HepG2 (cell line): ENCODE measurements around the gene LEMD2. TPM values are rescaled to one million over a fixed set of nuclear protein-coding genes. Genes with fewer than 3 reads are reported as not detected.

Experiments
- AGO2 ChIP-seq: fragments of 200-400 bp; formaldehyde crosslinking; optimal IDR thresholded peaks from 2 replicates; pipeline ENCODE3; 2017; ENCODE audit warnings: mild to moderate bottlenecking, low read depth, low read length, moderate library complexity
- CBX1 ChIP-seq: IDR thresholded peaks from one replicate; pipeline ENCODE4 v1.6.1; 2016; ENCODE audit warnings: antibody characterized with exemption, low read depth
- DMAP1 ChIP-seq: IDR thresholded peaks from 2 replicates; pipeline ENCODE4 v1.6.1; 2016
- GTF2F1 ChIP-seq: fragments of 150-350 bp; IDR thresholded peaks from 2 replicates; pipeline ENCODE4 v1.6.1; 2014; ENCODE audit warnings: low read length
- MEIS1 ChIP-seq: sonication (generic); formaldehyde crosslinking; IDR thresholded peaks from 2 replicates; pipeline ENCODE4 v1.9.0; 2021; ENCODE audit warnings: mild to moderate bottlenecking, missing genetic modification reagents, moderate library complexity, borderline replicate concordance
- RELA ChIP-seq: sonication (generic); formaldehyde crosslinking; IDR thresholded peaks from 2 replicates; pipeline ENCODE4 v1.4.0; 2020; ENCODE audit warnings: missing genetic modification reagents
- SMARCC2 ChIP-seq: fragments of 450-650 bp; IDR thresholded peaks from 2 replicates; pipeline ENCODE4 v1.6.1; 2017; ENCODE audit warnings: antibody characterized with exemption, mild to moderate bottlenecking
- SNAPC2 ChIP-seq: sonication (generic); formaldehyde crosslinking; IDR thresholded peaks from 2 replicates; pipeline ENCODE4 v1.8.1; 2022; ENCODE audit warnings: mild to moderate bottlenecking, missing genetic modification reagents
- ZFYVE20 ChIP-seq: sonication (generic); formaldehyde crosslinking; IDR thresholded peaks from 2 replicates; pipeline ENCODE4 v1.8.0; 2023; ENCODE audit warnings: low read depth, mild to moderate bottlenecking, moderate library complexity, missing genetic modification reagents, borderline replicate concordance
- ZNF282 ChIP-seq: fragments of 450-650 bp; IDR thresholded peaks from 2 replicates; pipeline ENCODE4 v1.6.1; 2018; ENCODE audit not compliant: partially characterized antibody
- ZNF605 ChIP-seq: sonication (generic); formaldehyde crosslinking; IDR thresholded peaks from 2 replicates; pipeline ENCODE4 v1.8.0; 2022; ENCODE audit warnings: mild to moderate bottlenecking, missing genetic modification reagents
- polyA plus RNA-seq, 8 experiments: library from polyadenylated mRNA; depleted of rRNA in 3 of 8; stranded (reverse) in 7 of 8; unstranded in 1 of 8; fragments of >200 nt; fragmentation: Illumina TruSeq in 4 of 8; extraction: Trizol in 4 of 8; gene quantifications; 2 replicates each; pipeline versions ENCODE4 v1.2.1 to v1.2.3, GENCODE V29; 2011 to 2016; ENCODE audit warnings: low read depth in 4 of 8, missing spikeins in 1 of 8, mixed read lengths in 1 of 8; ENCODE audit not compliant: insufficient read depth in 1 of 8
- total RNA-seq, 5 experiments: library from RNA; depleted of rRNA; stranded (reverse); fragments of >200 nt; fragmentation: Illumina TruSeq; extraction: Trizol; gene quantifications; 2 replicates each; pipeline ENCODE4 v1.2.3, GENCODE V29; 2016; ENCODE audit warnings: low read depth in 1 of 5
- TF ChIP-seq, protein P1 (sequence below): sonication (generic); formaldehyde crosslinking; IDR thresholded peaks from 2 replicates; pipeline ENCODE4 v1.5.1; 2020; ENCODE audit warnings: missing genetic modification reagents, mild to moderate bottlenecking, borderline replicate concordance
- TF ChIP-seq, protein P2 (sequence below): sonication (generic); formaldehyde crosslinking; IDR thresholded peaks from 2 replicates; pipeline ENCODE4 v1.4.0; 2020; ENCODE audit warnings: mild to moderate bottlenecking, missing genetic modification reagents, borderline replicate concordance
- TF ChIP-seq, protein P3 (sequence below): sonication (generic); formaldehyde crosslinking; IDR thresholded peaks from 2 replicates; pipeline ENCODE4 v1.8.1; 2022; ENCODE audit warnings: low read depth, mild to moderate bottlenecking, missing genetic modification reagents
- TF ChIP-seq, protein P4 (sequence below): sonication (generic); formaldehyde crosslinking; IDR thresholded peaks from 2 replicates; pipeline ENCODE4 v1.4.0; 2020; ENCODE audit warnings: missing genetic modification reagents

The LEMD2 gene
- total and polyA plus RNA-seq, 2 of the 13 experiments (the other 11 are each of a cell fraction or from before 2014, with no cell fraction given) = 45.2 to 62.9 TPM

GRCh38 chr6:33761922-33762629 is 26.9 kb downstream of the LEMD2 start (continued):
- TF ChIP-seq GTF2F1 = 0 out of 2 replicates have a peak, but pooled peaks have one; percentile 22
- no peak; the same call in 1 of the 2 replicates for TF ChIP-seq SNAPC2
- no peak for TF ChIP-seq SMARCC2
- TF ChIP-seq ZFYVE20 (CRISPR knock-in tag) = no peak
- TF ChIP-seq, protein P1, sequence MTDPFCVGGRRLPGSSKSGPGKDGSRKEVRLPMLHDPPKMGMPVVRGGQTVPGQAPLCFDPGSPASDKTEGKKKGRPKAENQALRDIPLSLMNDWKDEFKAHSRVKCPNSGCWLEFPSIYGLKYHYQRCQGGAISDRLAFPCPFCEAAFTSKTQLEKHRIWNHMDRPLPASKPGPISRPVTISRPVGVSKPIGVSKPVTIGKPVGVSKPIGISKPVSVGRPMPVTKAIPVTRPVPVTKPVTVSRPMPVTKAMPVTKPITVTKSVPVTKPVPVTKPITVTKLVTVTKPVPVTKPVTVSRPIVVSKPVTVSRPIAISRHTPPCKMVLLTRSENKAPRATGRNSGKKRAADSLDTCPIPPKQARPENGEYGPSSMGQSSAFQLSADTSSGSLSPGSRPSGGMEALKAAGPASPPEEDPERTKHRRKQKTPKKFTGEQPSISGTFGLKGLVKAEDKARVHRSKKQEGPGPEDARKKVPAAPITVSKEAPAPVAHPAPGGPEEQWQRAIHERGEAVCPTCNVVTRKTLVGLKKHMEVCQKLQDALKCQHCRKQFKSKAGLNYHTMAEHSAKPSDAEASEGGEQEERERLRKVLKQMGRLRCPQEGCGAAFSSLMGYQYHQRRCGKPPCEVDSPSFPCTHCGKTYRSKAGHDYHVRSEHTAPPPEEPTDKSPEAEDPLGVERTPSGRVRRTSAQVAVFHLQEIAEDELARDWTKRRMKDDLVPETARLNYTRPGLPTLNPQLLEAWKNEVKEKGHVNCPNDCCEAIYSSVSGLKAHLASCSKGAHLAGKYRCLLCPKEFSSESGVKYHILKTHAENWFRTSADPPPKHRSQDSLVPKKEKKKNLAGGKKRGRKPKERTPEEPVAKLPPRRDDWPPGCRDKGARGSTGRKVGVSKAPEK (CRISPR knock-in tag) = peak; percentile 98; the same call in 1 of the 2 replicates
- no peak for TF ChIP-seq ZNF605 (CRISPR knock-in tag)
- TF ChIP-seq, protein P2, sequence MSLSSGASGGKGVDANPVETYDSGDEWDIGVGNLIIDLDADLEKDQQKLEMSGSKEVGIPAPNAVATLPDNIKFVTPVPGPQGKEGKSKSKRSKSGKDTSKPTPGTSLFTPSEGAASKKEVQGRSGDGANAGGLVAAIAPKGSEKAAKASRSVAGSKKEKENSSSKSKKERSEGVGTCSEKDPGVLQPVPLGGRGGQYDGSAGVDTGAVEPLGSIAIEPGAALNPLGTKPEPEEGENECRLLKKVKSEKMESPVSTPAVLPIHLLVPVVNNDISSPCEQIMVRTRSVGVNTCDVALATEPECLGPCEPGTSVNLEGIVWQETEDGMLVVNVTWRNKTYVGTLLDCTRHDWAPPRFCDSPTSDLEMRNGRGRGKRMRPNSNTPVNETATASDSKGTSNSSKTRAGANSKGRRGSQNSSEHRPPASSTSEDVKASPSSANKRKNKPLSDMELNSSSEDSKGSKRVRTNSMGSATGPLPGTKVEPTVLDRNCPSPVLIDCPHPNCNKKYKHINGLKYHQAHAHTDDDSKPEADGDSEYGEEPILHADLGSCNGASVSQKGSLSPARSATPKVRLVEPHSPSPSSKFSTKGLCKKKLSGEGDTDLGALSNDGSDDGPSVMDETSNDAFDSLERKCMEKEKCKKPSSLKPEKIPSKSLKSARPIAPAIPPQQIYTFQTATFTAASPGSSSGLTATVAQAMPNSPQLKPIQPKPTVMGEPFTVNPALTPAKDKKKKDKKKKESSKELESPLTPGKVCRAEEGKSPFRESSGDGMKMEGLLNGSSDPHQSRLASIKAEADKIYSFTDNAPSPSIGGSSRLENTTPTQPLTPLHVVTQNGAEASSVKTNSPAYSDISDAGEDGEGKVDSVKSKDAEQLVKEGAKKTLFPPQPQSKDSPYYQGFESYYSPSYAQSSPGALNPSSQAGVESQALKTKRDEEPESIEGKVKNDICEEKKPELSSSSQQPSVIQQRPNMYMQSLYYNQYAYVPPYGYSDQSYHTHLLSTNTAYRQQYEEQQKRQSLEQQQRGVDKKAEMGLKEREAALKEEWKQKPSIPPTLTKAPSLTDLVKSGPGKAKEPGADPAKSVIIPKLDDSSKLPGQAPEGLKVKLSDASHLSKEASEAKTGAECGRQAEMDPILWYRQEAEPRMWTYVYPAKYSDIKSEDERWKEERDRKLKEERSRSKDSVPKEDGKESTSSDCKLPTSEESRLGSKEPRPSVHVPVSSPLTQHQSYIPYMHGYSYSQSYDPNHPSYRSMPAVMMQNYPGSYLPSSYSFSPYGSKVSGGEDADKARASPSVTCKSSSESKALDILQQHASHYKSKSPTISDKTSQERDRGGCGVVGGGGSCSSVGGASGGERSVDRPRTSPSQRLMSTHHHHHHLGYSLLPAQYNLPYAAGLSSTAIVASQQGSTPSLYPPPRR (CRISPR knock-in tag) = peak; percentile 76; the same call in 1 of the 2 replicates
- TF ChIP-seq RELA (CRISPR knock-in tag) = no peak
- TF ChIP-seq, protein P3, sequence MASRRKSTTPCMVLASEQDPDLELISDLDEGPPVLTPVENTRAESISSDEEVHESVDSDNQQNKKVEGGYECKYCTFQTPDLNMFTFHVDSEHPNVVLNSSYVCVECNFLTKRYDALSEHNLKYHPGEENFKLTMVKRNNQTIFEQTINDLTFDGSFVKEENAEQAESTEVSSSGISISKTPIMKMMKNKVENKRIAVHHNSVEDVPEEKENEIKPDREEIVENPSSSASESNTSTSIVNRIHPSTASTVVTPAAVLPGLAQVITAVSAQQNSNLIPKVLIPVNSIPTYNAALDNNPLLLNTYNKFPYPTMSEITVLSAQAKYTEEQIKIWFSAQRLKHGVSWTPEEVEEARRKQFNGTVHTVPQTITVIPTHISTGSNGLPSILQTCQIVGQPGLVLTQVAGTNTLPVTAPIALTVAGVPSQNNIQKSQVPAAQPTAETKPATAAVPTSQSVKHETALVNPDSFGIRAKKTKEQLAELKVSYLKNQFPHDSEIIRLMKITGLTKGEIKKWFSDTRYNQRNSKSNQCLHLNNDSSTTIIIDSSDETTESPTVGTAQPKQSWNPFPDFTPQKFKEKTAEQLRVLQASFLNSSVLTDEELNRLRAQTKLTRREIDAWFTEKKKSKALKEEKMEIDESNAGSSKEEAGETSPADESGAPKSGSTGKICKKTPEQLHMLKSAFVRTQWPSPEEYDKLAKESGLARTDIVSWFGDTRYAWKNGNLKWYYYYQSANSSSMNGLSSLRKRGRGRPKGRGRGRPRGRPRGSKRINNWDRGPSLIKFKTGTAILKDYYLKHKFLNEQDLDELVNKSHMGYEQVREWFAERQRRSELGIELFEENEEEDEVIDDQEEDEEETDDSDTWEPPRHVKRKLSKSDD (CRISPR knock-in tag) = peak; percentile 79; the same call in 1 of the 2 replicates
- TF ChIP-seq ZNF282 = no peak
- TF ChIP-seq DMAP1 (CRISPR knock-in tag) = peak; percentile 22; the same call in 1 of the 2 replicates
- TF ChIP-seq CBX1 = peak; percentile 87
- TF ChIP-seq, protein P4, sequence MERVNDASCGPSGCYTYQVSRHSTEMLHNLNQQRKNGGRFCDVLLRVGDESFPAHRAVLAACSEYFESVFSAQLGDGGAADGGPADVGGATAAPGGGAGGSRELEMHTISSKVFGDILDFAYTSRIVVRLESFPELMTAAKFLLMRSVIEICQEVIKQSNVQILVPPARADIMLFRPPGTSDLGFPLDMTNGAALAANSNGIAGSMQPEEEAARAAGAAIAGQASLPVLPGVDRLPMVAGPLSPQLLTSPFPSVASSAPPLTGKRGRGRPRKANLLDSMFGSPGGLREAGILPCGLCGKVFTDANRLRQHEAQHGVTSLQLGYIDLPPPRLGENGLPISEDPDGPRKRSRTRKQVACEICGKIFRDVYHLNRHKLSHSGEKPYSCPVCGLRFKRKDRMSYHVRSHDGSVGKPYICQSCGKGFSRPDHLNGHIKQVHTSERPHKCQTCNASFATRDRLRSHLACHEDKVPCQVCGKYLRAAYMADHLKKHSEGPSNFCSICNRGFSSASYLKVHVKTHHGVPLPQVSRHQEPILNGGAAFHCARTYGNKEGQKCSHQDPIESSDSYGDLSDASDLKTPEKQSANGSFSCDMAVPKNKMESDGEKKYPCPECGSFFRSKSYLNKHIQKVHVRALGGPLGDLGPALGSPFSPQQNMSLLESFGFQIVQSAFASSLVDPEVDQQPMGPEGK = peak; percentile 87
- TF ChIP-seq MEIS1 (CRISPR knock-in tag) = peak; percentile 99
- no peak for TF ChIP-seq AGO2
